ENCODE measurements around the gene ZNF606.
"Not testable (repeated sequence)": the region's sequence is repeated elsewhere in the genome, so short reads cannot be mapped to it uniquely, and the experiment has no call there.

Gene ZNF606

GRCh38 chr19:58009666-58010301 is 7.2 kb upstream of the ZNF606 start:
- DNase-seq (ENCODE audit: low read depth) = no peak

DNA sequence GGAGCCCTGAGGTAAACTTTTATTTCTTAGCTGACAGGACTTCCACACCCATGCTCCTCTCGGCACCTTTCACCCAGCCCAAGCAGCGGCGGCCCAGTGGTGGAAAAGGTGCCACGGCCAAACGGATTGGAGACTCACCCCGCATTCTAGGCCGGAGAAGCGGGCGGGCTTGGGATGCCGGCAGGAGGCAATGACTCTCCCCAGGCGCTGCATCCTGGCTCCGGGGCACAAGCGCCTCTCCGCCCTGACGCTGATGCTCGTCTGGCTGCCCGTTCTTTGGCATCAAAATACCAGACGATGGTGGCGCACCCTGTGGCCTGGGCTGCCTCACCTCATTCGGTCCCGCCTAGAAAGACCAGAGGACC is 6.7 kb upstream of the ZNF606 start:
- DNase-seq (ENCODE audit: low read depth) = no peak

DNA sequence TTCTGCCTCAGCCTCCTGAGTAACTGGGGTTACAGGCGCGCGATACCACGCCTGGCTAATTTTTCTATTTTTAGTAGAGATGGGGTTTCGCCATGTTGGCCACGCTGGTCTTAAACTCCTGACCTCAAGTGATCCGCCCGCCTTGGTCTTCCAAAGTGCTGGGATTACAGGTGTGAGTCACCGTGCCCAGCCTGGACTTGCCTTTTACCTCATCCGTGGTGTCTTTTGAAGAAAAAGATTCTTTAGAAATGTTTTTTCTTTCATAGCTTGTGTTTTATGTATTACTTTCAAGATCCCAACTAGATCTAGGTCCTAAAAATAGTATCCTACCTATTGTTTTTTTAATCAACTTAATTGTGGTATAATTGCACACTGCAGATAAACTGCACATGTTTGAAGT is 6.3 kb upstream of the ZNF606 start:
- not testable (repeated sequence) for DNase-seq (ENCODE audit: low read depth)

- no peak for DNase-seq (ENCODE audit: low read depth)
Observed at GRCh38 chr19:58007285-58007684, 4.7 kb upstream of the ZNF606 start.

DNA sequence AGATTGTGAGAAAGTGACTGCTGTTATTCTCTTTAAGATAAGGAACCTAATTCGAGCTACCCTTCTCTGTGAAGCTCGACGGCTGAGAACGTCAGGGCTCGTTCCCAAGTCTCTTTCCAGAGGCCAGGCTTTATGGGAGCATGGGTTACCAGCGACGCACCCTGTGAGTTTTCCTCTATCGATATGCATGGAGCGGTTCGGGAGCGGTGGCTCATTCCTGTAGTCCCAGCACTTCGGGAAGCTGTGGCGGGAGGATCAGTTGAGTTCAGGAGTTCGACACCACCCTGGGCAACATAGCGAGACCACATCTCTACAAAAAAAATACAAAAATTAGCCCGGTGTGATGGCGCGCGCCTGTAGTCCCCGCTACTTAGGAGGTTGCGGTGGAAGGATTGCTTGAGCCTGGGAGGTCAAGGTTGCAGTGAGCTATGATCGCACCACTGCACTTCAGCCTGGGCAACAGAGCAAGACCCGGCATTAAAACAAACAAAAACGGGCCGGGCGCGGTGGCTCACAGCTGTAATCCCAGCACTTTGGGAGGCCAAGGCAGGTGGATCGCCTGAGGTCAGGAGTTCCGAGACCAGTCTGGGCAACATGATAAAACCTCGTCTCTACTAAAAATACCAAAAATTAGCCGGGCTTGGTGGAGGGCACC is 681 bp upstream of the ZNF606 start:
- peak; percentile 6 for DNase-seq (ENCODE audit: low read depth)

GRCh38 chr19:58001895-58002369 is 688 bp downstream of the ZNF606 start:
- no peak for DNase-seq (ENCODE audit: low read depth)

GRCh38 chr19:58000677-58001076 is 1.9 kb downstream of the ZNF606 start:
- DNase-seq (ENCODE audit: low read depth) = no peak

DNA sequence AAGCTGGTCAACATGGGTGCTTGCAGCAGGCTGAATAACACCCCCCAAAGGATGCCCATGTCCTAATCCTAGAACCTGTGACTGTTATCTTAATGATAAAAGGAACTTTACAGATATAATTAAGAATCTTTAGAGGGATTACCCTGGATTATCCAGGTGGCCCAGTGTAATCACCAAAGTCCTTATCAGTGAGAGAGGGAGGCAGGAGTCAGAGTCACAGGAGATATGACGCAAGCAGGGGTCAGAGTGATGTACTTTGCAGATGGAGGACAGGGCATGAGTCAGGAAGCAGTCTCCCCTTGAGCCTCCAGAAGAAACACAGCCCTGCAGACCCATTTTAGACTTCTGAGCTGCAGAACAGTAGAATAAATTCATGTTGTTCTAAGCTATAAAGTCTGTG is 9.8 kb downstream of the ZNF606 start:
- DNase-seq (ENCODE audit: low read depth) = no peak

DNA sequence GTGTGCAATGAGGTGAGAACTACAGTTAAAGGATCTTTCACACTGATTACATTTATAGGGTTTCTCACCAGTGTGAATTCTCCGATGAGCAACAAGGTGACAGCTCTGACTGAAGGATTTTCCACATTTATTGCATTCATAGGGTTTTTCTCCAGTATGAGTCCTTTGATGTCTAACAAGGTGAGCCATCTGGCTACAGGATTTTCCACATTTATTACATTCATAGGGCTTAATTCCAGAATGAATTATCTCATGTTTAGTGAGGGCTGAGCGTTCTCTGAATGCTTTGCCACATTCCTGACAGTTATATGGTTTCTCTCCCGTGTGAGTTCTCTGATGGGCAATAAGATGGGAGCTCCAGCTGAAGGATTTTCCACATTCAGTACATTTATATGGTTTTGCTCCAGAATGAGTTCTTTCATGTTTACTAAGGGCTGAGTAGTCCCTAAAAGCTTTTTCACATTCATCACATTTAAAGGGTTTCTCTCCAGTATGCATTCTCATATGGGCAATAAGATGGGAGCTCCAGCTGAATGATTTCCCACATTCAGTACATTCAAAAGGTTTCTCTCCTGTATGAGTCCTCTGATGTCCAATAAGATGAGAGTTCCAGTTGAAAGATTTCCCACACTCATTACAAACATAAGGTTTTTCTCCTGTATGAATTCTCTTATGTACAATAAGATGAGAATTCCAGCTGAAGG is 23.9 kb downstream of the ZNF606 start:
- no peak for DNase-seq (ENCODE audit: low read depth)

- no peak for DNase-seq (ENCODE audit: low read depth)
Observed at GRCh38 chr19:57974434-57974833, 28.2 kb downstream of the ZNF606 start, which contains the start of gene C19orf18. C19orf18 (minus strand) TSS chr19:57974534; CDS start chr19:57974432, 102 bp downstream.

DNA sequence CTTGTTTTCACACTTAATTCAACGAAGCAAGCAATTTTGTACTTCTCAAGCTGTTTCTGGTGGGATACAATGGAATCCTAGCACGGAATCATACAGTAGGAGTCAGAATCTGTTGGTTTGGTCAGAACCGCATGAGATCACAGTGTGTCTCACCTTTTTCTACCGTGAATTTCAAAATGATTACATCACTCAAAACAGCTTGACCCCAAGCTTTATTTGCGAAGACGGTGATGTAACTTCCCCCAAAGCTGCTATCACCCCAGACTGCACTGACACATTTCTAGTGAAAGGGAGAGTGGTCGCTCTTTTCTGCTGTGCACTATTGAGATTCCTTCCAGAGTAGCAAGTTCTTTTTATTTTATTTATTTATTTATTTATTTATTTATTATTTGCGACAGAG is 37.9 kb downstream of the ZNF606 start:
- no peak for DNase-seq (ENCODE audit: low read depth)

- no peak for DNase-seq (ENCODE audit: low read depth)
Observed at GRCh38 chr19:57961785-57962184, 40.8 kb downstream of the ZNF606 start.

DNA sequence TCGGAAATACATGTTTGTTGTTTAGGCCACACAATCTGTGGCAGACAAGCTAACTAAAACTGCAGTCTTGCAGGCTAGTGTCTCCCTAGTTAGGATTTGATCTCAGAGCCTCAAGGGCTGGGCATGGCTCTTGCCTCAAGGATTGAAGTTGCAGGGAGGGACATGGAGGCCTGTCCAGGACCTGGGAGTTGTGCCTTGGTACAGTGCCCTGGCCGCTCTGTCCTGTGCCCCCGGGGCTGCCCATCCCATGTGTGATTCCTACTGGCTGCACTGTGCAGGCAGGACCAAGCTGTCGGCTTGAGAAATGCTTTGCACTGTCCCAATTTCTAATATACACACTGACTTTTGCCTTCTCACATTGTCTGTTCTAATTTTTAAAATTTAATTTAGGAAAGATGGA is 47.6 kb downstream of the ZNF606 start:
- DNase-seq (ENCODE audit: low read depth) = no peak

- DNase-seq (ENCODE audit: low read depth) = no peak
Observed at GRCh38 chr19:57949702-57950101, 52.9 kb downstream of the ZNF606 start.

GRCh38 chr19:57949296-57949695 is 53.3 kb downstream of the ZNF606 start:
- DNase-seq (ENCODE audit: low read depth) = no peak

DNA sequence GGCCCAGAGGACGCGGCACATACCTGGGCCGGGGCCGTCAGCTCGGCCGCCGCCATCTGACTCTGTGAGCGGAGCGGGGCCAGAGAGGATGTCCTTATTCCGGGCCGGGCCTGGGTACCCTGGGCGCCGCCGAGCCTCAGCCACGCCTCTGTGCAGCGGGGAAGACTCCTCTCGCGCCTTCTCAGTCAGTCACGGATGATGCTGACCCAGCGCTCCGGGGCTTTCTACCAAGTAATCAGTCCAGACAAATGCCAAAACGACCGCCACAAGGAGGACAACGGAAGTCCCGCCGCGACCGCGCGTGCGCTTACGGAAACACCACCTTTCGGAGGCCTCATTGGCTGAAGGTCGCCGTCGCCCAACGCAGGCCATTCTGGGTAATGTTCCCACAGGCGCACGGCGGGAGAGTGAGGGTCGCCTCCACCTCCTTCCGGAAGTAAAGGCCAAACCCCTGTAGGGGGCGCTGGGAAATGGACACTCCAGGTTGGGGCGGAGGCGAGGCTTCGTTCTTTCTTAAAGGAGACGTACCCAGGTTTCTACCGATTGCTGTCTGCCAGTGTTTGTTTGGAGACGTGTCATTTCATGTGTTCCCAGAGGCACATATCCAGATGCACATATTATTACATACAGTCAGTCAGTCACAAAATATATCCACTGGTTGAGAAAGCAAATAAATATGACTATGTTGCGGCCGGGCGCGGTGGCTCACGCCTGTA is 55.0 kb downstream of the ZNF606 start, which contains the start of gene ZNF256:
Gene ZNF256 (minus strand): TSS at position 288 of the 716 bp plus-strand sequence. CDS start 232 bp downstream, at position 56.
- peak; percentile 75 for DNase-seq (ENCODE audit: low read depth)

- no peak for DNase-seq (ENCODE audit: low read depth)
Observed at GRCh38 chr19:57947088-57947418, 55.6 kb downstream of the ZNF606 start.

DNA sequence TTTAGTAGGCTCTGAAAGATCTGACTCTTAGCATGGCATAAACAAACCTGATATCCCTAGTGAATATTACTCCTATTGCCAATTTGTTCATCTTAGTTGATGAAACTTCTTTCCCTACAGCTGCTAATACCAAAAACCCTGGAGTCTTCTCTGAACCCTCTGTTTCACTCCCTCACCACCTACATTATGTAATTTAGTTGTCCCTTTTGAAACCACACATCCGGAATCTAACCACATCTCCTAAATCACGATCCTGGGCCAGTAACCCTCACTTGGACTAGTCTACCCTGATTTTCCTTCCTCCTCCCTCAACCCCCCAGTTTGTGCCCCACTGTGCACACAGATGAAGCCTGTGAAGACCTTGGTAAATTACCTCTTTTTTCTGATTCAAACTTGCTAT is 56.3 kb downstream of the ZNF606 start:
- DNase-seq (ENCODE audit: low read depth) = no peak

DNA sequence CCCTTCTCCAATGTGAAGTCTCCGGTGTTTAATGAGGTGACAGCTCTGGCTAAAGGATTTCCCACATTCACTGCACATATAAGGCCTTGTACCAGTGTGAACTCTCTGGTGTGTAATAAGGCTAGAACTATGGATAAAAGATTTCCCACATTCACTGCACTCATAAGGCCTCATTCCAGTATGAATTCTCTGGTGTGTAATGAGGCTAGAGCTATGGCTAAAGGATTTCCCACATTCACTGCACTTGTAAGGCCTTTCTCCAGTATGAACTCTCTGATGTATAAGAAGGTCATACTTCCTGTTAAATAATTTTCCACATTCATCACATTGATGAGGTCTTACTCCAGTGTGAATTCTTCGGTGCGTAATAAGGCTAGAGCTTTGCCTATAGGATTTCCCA is 61.0 kb downstream of the ZNF606 start:
- no peak for DNase-seq (ENCODE audit: low read depth)

- no peak for DNase-seq (ENCODE audit: low read depth)
Observed at GRCh38 chr19:57935731-57936130, 66.9 kb downstream of the ZNF606 start.

DNA sequence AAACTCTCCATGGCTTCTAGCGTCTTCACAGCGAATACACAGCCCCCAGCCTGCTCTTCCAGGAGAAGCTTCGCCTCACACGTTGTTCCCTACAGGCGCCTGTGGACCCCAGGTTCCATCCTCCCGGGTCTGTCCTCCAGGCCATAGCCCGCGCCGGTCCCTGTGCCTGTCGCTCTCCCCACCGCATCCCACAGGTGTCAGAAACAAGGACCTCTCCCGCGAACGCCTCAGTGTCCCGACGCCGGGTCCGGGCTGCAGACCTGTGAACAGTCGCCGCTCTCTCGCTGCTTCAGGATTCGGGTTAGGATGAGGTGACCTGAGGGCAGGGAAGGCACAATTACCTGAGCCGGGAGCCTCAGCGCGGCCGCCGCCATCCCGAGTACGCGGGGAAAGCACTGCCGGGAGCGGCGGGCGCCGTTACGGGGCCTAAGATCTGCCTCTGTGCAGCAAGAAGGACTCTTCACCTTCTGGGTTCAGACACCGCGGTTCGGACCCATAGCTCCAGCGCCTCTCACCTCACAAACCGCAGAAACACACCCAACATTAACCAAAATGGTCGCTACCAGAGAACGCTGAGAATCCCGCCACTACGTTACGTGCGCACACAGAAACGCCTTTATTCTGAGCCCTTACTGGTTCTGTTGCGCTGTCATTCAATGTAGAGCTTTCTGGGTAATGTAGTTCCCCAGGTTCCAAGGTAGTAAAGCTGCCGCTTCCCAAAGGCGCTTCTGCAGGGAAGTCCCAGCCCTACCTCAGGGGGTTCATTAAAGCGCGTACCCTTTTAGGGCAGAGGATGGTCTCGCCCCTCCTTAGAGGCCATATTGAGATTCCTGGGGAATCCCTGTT is 67.6 kb downstream of the ZNF606 start, which contains the start of gene ZNF418:
Gene ZNF418 (minus strand): TSS at position 583 of the 846 bp plus-strand sequence. CDS start 1,580 bp downstream, outside the sequence.
- DNase-seq (ENCODE audit: low read depth) = peak; percentile 67
